Femur (tissue), 1 donor: ENCODE measurements around the gene PPM1E.
"Not testable (repeated sequence)": the region's sequence is repeated elsewhere in the genome, so short reads cannot be mapped to it uniquely, and the experiment has no call there.

Experiments used
- DNase-seq: peaks from one replicate; pipeline ENCODE4 v3.0.0-alpha.2; 2017

Gene PPM1E

DNA sequence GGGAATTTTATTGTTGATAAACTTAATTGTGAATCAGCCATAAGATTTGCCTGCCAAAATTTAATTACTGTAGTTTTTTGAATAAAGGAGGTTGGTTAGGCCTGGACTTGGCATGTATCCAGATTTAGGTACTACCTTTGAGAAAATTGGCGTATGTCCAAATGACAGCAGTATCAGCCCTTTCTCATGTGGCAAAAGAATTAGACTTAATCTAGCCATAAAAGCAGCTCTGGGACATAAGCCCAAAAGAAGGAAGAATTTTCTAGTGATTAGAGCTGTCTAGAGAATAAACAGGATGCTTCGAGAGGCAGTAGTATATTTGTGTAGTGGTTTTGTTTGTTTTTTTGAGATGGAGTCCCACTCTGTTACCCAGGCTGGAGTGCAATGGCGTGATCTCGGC, 27.7 kb downstream of the PPM1E start:
- DNase-seq = no peak

DNA sequence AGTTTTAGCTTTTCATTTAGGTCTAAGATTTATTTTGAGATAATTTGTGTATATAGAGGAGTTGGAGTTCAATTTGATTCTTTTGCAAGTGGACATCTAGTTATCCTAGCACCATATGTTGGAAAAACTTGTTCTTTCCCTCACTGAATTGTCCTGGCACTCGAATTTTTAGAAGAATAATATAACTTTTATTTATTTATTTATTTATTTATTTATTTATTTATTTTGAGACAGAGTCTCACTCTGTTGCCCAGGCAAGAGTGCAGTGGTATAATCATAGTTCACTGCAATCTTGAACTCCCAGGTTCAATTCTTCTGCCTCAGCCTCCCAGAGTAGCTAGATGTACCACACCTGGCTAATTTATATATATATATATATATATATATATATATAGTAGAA, 29.4 kb downstream of the PPM1E start:
- DNase-seq = no peak

DNA sequence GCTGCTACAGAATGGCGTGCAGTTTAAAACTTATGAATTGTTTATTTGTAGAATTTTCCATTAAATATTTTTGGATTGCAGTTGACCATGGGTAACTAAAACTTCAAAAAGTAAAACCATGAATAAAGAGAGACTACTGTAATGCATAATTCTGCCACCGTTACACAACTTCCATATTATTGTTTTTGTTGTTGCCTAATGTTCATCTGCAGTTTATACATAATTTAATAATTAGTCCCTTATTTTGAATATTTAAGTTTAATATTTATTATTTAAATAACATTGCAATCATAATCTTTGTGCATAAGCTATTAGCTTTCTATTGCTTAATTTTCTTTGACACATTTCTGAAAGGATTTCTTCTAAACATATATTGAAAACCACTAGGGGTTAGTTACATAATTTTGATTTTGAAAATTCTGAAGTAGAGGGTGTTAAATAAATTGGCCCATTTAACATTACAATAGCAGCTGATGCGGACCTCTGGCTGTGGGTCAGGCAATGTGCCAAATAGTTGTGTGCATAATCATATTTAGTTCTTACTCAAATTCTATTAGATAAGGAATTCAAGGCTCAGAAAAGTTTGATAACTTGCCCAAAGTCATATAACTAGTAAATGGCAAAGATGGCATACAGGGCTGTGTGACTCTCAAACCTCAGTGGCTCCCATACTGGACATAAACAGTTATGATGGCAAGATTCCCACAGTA, 31.1 kb downstream of the PPM1E start:
- no peak for DNase-seq

DNA sequence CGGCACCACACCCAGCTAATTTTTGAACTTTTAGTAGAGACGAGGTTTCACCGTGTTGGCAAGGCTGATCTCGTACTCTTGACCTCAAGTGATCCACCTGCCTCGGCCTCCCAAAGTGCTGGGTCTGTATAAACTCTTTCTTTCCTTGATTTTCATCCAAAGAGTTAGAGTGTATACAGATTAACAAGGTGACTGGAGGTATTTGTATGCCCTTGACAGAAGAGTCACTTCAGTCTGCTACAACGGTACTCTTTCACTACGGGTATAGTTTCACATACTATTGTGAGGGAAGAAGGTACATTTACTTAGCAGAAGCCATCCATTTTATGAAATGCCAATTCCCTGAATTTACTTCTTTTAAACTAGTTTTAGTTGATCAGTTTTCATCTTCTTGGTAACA, 32.5 kb downstream of the PPM1E start:
- no peak for DNase-seq

DNA sequence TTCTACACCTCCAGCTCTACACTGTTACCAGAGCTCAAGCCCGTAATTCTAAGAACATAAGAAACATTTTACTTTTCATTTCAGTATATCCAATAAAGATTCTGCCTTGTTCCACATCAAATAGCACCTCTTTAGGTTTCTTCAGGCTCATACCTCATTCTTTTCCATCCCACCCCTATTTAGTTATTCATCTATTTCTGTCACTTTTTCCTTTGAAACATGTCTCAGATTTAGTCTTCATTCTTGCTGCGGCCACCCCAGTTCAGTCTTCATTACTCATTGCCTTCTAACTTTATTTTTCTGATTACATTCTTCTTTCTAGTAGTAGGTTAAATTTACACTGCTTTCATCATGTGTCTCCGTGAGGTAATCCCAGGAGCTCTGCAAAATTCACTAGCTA, 33.5 kb downstream of the PPM1E start:
- no peak for DNase-seq

DNA sequence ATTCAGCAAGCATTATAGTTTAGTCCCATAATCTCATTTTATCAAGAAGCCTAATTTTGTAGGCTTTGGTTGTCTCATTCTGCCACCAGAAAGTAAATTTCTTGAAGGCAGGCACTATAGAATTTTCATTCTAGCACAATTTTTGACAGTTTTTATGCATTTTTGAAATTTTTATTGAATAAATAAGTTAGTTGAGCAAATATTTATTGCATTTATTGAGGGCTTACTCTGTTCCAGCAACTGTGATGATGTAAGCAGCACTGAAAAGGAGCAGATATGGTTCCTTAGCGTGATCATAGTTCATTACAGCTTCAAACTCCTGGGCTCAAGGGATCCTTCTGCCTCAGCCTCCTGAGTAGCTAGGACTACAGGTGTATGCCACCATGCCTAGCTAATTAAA, 34.2 kb downstream of the PPM1E start:
- DNase-seq = no peak

DNA sequence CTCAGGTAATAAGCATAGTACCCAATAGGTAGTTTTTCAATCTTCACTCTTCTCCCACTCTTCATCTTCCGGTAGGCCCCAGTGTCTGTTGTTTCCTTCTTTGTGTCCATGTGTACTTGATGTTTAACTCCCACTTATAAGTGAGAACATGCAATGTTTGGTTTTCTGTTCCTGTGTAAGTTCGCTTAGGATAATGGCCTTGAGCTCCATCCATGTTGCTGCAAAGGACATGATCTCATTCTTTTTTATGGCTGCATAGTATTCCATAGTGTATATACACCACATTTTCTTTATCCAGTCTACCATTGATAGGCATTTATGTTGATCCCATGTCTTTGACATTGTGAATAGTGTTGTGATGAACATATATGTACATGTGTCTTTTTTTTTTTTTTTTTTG, 38.9 kb downstream of the PPM1E start:
- DNase-seq = not testable (repeated sequence)

DNA sequence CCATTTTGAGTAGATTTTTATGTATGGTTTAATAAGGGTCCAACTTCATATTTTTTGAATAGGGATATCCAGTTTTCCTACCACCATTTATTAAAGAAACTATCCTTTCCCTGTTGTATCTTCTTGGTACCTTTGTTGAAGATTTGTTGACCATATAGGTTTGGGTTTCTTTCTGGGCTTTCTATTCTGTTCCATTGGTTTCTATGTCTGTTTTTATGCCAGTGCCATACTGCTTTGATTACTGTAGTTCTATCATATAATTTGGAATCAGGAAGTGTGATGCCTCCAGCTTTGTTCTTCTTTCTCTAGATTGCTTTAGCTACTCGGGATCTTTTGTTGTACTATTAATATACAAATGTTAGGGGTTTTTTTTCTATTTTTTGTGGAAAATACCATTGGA, 46.5 kb downstream of the PPM1E start:
- DNase-seq = no peak

DNA sequence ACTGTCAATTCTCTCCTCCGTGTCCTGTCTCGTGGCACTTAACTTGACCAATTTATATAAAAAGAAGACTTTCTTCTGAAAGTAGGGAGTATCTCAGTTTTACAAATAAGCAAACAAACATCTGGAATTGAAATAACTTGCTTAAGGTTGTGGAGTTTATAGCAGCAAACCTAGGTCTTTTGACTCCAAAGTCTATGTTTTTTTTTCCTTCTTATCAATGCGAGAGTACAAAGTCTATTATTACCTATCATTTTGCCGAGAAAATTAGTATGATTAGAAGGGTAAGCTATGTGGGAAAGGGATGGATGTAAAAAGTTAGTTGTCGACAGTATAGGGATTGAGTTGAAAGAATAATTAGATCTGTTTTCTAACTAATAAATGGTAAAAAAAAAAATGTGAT, 50.4 kb downstream of the PPM1E start:
- DNase-seq = no peak

DNA sequence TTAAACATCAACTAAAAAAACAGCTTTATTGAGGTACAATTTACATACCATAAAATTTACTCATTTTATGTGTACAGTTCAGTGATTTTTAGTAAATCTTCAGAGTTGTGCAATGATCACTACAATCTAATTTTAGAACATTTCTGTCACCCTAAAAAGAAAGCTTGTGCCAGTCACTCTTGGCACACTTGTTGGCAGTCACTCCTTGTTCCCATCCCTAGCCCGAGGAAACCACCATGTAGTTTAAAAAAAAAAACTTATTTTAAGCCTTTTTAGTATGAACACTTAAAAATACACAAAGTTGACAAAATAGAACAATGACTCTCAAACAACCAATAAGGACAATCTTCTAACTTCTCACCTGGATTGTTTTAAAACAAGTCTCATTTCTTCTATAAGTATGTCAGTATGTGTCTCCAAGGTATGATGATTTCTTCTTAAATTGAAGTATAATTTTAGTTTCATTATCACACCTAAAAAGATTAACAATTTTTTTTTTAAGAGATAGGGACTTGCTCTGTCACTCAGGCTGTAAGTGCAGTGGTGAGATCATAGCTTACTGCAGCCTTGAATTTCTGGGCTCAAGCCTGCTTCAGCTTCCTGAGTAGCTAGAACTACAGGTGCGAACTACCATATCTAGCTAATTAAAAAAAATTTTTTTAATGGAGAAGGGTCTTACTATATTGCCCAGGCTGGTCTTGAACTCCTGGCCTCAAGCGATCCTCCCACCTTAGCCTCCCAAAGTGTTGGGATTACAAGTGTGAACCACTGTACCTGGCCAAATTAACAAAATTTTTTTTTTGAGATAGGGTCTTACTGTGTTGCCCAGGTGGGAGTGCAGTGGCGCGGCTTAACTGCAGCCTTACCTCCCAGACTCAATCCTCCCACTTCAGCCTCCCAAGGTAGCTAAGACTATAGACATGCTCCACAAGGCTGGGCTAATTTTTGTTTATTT, 53.2 kb downstream of the PPM1E start:
- DNase-seq = no peak

DNA sequence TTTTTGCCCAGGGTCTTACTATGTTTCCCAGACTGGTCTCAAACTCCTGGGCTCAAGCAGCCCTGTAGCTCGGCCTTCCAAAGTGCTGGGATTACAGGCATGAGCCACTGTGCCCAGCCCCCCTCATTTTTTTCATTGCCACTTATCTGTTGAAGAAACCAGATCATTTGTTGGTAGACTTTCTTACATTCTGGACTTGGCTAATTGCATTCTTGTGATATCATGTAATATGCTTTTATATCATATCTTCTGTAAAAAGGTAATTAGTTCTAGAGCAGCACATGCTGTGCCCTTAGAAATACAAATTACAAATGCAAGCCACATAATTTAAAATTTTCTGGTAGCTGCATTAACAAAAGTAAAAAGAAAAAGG, 53.9 kb downstream of the PPM1E start:
- no peak for DNase-seq

DNA sequence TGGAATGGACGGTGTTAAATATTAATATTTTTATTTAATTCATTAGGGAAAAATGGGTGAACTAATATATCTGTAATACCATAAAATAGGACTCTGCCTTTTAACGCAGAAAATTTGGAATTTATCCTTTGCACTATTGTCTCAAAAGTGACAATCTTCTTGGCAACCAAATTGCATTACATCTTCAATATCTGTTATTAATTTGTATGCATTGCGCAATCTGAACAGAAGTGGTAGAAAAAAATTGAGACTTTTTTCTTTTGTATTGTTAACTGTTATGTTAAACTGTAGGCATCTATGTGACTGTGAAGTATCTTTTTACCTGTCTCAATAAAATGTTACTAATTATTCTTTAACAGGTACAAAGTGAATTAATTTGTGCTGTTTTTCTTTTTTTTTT, 55.6 kb downstream of the PPM1E start:
- no peak for DNase-seq

DNA sequence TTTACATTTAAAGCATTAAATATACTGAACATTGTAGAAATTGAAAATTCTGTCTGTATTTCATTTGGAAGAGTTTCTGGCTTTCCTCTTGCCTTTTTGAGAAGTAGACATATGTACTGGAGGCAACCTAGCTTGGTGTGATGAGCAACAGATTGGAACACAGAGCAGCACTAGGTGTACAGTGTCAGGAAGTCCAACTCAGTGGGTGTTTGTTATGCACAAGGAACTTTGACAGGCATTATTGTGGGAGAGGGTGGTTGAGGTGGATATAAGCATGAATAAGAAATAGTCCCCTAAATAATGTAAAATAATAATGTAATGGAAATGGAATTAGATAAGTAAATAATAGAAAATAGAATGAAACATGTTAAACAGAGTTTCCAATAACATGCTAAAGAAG, 58.1 kb downstream of the PPM1E start:
- DNase-seq = no peak

DNA sequence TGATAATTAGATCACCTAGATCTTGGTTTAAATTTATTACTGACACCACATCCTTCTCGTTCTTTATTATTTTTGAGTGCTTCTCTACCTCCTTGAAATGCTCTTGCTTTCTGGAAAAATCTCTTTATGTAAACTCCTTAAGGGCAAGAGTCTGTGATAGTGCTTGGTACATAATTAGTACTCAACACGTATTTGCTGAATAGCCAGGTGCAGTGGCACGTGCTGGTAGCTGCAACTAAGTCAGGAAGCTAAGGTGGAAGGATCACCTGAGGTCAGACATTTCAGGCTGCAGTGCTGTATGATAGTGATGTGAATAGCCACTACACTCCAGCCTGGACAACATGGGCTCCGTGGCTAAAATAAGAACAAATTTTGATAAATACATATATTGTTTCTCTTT, 63.0 kb downstream of the PPM1E start:
- no peak for DNase-seq

DNA sequence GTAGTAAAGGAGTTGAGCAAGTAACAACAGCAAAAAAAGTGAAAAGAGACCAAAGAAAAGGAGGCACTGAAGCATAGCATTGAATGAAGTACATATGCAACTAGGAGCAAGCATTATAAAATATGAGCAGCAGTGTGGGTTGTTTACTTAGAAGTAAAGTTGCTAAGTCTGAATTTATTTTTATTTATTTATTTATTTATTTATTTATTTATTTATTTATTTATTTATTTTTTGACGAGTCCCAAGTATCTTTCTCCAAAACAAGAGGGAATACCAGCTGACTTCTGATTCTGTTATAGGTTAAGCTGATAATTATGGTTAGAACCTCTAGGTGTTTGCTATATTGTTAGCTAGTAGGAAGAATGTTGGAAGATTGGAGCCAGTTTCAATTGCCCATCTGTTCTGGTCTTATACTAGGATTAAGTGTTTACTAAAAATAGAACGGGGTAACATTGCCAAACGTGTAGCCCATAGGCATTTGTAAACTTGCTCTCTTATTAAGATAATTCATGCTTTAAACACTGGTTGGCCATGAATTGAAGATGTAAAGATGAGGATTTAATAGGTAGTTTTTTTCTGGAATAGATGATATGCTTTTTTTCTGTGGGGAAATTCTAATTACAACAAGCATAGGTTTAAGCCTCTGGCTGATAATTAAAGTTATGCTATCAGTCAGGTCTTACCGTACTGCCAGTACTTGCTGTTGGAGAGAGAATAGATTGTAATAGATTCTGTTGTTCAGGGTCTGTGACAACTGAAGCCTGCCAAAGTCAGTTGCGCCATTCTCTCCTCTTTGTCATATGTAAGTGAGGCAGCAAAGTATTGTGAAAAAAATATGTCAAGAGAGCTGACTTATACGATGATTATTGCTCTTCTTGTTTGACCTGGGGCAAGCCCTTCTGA, 66.7 kb downstream of the PPM1E start:
- DNase-seq = no peak

DNA sequence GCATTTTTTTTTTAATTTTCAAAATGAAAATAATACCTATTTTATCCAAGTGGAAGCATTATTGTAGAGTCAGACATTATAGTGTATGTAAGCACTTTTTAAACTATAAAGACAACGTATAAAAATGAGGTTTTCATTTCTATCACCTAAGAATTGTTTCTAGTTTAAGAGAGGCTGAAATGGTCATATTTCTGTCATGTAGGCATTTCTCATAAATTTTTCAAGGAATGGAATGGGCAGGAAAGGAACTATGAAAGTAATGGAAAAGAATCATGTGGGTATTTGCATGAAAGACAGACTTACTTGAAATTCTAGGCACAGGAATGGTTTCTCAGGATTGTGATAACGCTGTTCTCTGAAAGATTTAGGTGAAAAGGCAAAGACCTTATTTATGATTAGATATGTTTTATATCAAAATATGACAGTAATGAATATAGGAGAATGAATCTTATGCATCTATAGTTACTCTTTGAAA, 67.4 kb downstream of the PPM1E start:
- DNase-seq = no peak

DNA sequence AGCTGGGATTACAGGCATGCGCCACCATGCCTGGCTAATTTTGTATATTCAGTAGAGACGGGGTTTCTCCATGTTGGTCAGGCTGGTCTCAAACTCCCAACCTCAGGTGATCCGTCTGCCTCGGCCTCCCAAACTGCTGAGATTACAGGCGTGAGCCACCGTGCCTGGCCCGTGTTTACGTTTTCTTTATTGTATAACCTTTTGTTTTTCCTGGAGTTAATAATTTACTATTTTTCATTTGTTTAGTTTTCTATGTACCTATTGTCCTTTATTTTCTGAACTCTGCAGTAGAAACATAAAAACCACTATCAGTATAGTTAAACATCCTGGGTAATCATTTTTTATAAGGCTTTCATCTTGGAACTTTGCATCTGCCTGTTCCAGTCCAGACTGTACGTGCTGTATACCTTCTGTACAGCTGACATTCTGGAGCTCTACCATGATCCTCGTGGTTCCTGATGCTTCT, 73.6 kb downstream of the PPM1E start:
- DNase-seq = no peak

DNA sequence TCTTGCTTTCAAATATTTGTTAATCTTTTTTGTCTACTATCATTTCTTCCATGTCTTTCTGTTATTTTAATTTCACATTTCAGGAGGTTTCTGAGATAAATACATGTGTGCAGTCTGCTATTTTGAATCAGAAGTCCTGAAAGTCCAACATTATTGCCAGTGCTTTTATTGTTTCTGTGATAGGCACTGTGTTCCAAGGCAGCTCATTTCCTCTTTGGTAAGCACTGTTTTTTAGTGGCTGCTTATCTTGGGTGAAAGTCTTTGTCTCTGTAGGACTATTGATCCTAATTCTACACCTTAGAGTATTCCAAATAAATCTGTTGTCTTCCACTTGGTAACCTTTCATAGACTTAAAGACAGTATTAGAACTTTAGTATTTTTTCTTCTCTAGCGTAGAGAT, 76.1 kb downstream of the PPM1E start:
- no peak for DNase-seq

DNA sequence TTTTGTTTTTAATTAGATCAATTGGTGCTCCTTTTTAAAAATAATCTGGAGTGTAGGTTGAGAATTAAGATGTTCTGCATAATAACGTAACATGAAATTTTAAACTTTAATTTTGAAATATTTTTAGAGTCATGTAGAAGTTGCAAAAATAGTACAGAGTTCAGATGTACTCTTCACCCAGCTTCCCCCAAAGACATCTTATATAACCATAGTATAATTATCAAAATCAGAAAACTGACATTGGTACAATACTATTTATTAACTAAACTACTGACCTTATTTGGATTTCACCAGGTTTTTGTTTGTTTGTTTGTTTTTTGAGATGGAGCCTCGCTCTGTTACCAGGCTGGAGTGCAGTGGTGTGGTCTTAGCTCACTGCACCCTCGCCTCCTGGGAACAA, 76.9 kb downstream of the PPM1E start:
- DNase-seq = no peak

DNA sequence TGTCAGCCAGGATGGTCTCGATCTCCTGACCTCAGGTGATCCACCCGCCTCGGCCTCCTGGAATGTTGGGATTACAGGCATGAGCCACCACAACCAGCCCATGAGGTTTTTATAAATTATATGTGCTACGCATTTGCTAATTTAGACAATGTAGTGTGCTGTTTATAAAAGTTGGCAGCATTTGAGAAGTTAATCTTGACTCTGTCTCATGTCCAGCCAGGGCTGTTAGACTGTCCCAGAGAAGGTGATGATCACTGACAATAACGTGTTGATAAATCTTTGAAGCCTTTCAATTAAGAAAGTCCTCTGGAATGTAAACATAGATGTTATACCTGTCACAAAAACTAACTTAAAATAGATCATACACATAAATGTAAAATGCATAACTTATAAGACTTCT, 82.0 kb downstream of the PPM1E start:
- DNase-seq = no peak

DNA sequence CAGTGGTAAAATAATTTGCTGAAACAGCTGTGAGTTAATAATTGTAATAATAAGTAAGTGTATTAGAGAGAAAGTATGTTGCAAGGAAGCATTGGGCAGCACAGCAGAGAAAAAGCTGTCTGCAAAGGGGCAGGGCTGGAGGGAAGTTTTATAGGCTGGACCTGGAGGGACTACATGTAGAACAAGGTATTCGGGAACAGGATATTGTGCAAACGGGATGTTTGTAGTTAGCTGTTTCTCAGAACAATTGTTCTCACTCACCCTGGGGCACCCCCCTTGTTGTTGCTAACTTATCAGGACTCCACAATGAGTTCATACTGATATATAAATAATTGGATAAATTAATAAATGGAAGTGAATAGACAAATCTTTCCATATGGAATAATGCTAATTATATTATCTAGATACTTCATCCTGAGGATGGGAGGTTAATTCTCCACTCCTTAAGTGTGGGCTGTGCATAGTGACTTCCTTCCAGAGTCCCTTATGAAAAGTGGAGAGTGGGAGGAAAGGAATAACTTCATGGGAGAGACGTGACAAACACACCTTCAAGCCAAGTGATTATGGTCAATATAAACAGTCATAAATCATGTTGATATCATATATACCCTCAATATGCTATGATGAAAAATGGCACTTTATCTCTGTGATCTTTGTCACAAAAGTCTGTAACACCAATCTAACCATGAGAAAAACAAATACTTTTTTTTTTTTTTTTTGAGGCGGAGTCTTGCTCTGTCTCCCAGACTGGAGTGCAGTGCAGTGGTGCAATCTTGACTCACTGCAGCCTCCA, 85.4 kb downstream of the PPM1E start:
- DNase-seq = no peak

DNA sequence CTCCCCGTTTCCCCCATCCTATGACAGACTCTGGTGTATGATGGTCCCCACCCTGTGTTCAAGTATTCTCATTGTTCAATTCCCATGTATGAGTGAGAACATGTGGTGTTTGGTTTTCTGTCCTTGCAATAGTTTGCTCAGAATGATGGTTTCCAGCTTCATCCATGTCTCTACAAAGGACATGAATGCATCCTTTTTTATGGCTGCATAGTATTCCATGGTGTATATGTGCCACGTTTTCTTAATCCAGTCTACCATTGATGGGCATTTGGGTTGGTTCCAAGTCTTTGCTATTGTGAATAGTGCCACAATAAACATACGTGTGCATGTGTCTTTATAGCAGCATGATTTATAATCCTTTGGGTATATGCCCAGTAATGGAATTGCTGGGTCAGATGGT, 90.8 kb downstream of the PPM1E start:
- not testable (repeated sequence) for DNase-seq
